ENCODE measurements around the gene ATP7B.

Gene ATP7B

GRCh38 chr13:51950722-51951121 lies 60.5 kb downstream of the ATP7B start:
- no peak for DNase-seq (ENCODE audit: low spot score)

DNA sequence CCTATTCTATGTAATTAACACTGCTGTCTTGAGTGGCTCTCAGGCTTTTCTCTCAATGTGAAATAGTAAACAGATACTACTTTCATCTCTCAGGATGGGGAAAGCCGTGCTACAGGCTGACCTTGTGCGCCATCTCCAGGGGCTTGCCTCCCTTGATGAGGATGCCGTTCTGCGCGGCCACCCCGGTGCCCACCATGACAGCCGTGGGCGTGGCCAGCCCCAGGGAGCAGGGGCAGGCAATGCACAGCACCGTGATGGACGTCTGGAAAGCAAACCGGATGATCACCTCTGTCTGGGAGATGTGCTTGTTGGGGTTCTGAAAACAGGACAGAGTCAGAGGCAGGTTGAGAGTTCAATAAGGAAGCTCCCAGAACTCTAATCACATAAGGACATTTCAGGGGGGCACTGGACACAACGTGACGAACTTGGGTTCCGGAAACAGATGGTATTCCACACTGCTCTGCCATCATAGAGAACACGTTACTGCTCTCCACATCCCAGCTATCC lies 65.0 kb downstream of the ATP7B start:
- no peak for DNase-seq (ENCODE audit: low spot score)

GRCh38 chr13:51945149-51945548 lies 66.1 kb downstream of the ATP7B start:
- no peak for DNase-seq (ENCODE audit: low spot score)

GRCh38 chr13:51944428-51944827 lies 66.8 kb downstream of the ATP7B start:
- no peak for DNase-seq (ENCODE audit: low spot score)

- DNase-seq (ENCODE audit: low spot score) = no peak
These were observed 67.5 kb downstream of the ATP7B start for GRCh38 chr13:51943721-51944120.

- DNase-seq (ENCODE audit: low spot score) = no peak
These were observed 69.1 kb downstream of the ATP7B start for GRCh38 chr13:51942189-51942588.

DNA sequence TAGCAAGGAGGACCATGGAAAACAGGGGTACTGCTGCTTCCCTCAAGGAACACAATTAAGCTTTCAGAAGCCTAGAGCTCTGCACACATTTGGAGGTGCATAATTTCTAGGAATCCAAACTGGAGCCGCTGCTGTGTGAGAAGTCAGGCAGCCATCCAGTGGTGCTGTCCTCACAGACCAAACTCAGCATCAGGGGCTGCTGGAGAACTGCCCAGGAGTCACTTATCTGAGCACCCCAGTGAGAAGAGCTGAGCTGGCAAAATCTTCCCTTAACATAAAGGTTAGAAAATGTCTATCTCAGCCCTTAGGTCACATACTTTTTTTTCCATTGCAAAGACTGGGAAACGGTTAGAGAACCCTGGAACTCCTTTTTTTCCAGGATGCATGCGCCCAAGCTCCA lies 72.8 kb downstream of the ATP7B start:
- DNase-seq (ENCODE audit: low spot score) = no peak

- no peak for DNase-seq (ENCODE audit: low spot score)
These were observed 73.6 kb downstream of the ATP7B start for GRCh38 chr13:51937320-51938290.

GRCh38 chr13:51935326-51936171 lies 75.7 kb downstream of the ATP7B start:
- DNase-seq (ENCODE audit: low spot score) = no peak

DNA sequence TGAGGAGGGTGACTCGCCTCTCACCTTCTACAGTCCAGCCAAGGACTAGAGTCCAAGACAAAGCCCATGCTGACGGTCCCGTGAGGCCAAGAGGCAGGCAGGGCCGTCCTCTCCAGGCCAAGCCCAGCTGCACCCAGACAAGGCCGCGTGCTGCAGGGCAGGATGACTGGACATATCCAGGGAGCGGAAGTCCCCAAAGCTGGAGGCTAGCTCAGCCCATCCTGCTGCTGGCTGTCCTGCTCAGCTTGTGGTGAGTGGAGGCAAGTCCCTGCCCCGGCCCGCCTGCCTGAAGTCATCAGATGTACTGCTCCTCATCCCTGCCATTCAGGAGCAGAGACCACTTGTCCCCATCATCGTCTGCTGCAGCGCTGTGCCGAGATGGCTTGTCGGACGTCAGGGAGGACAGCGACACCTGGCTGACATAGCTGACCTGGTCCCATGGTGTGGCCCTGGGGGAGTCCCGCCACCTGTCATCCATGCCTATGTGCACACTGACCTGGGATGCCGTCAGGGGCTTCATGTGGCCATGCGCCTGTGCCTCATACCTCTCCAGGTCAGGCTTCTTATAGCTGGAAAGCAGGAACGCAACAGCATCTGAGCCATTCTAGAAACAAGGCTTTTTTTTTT lies 76.7 kb downstream of the ATP7B start:
- no peak for DNase-seq (ENCODE audit: low spot score)

DNA sequence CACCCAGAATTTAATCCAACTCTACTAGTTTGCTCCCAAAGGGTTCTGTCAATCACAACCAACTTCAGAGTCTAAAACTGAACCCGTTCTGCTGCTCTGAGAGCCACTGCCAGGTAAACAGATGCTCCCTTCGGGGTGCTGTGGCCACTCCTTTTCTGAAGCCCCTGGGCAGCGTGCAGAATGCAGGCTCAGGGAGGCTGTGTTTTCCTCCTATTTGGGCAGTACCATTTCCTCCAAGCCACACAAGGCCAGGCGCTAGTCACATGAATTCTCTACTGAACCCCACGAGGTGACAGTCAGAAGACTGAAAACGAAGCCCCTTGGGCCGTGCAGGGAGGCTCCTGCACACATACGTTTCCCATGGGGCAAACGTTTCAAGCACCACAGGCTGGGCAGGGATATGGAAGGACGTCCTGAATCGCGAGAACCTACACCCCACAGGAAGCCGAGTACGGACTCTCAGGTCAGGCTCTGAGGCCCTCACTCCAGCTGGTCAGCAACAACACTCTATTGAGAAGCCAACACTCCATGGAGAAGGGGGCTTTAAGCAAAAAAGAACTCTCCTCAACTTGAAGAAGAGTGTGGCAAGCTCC lies 77.7 kb downstream of the ATP7B start:
- no peak for DNase-seq (ENCODE audit: low spot score)

GRCh38 chr13:51932231-51932630 lies 79.0 kb downstream of the ATP7B start:
- no peak for DNase-seq (ENCODE audit: low spot score)

DNA sequence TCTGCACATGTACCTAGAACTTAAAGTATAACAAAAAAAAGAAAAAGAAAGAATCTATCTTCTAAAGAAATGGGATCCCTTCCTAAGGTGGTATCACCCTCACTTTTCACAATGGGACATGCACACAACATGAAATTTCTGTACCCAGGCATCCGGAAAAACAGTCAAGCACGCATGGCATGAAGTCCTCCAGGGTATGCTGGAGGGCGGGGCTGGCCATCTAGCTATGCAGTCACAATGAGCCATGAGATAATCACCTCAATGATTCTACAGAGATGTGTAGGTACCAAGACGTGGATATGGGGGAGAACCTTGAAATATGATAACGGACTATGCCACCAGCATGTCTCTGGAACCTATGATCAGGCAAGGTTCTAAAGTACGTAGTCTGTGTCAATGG lies 79.6 kb downstream of the ATP7B start:
- no peak for DNase-seq (ENCODE audit: low spot score)

GRCh38 chr13:51929699-51930098 lies 81.6 kb downstream of the ATP7B start:
- no peak for DNase-seq (ENCODE audit: low spot score)

DNA sequence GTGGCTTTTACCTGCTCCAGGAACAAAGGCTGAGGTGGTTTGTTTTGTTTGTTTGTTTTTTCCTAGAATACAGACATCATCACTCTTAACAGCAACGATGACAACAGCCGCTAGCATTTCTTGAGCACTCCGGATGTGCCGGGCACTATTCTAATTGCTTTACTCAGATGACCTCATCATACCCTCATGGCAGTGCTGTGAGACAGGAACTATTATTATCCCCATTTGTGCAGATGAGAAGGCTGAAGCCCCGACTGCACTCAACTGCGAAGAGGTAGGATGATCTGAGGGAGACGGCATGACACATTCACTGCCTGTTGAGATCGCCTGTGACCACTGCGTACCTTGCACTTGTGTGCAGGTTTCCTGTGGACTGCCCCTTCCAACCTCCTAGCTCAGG lies 83.0 kb downstream of the ATP7B start:
- no peak for DNase-seq (ENCODE audit: low spot score)

GRCh38 chr13:51927129-51927528 lies 84.1 kb downstream of the ATP7B start:
- no peak for DNase-seq (ENCODE audit: low spot score)

DNA sequence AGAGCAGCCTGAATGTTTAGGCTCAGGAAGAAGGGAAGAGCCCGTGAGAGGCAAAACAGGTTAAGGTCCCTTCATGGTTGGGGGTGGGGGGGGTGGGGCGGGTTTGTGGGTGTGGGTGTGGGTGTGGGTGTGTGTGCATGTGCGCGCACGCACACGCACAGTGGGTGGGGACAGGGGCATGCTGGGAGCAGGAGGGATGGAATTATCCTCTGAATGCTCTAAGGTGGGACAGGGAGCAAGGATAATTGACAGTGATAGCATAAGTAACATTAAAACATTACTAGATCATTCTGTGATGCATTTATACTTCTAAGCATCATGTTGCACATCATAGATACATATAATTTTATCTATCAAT lies 84.7 kb downstream of the ATP7B start:
- no peak for DNase-seq (ENCODE audit: low spot score)

GRCh38 chr13:51925865-51926527 lies 85.3 kb downstream of the ATP7B start:
- no peak for DNase-seq (ENCODE audit: low spot score)

GRCh38 chr13:51924756-51925544 lies 86.3 kb downstream of the ATP7B start:
- no peak for DNase-seq (ENCODE audit: low spot score)

DNA sequence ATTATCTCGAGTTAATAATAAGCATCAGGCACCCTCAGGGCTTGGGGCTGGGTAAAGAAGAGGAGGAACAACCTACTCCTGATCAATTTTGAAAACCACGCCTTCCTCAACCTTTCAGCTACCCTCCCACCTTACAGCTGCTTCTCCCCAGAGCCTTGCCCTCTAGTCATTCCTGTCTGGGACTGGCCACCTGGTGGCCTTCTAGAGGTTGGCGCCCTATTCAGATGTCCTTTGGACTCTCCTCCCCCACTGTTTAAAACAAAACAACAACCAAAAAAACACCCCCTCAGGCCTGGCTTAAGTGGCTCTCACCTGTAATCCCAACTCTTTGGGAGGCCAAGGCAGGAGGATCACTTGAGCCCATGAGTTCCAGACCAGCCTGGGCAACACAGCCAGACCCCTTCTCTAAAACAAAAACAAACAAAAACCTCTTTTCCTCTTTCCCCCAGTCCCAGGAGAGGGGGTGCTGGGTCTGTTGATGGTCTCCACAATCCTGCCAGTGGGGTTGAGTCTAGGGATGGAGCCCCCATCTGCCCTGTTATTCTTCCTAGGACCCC lies 87.2 kb downstream of the ATP7B start:
- no peak for DNase-seq (ENCODE audit: low spot score)

Measured in SK-N-DZ (cell line).